SIG-M5 (cell line): ENCODE measurements around the gene DGKI.

Experiments
- DNase-seq: peaks from one replicate; lab custom pipeline; 2025; lab: John Stamatoyannopoulos, UW

The DGKI gene

GRCh38 chr7:137407078-137407477 lies 439.7 kb downstream of the DGKI start:
- no peak for DNase-seq

GRCh38 chr7:137404660-137405317 lies 442.0 kb downstream of the DGKI start:
- no peak for DNase-seq

- DNase-seq = no peak
Measured at GRCh38 chr7:137403353-137403695, 443.4 kb downstream of the DGKI start.

- no peak for DNase-seq
Measured at GRCh38 chr7:137402536-137403352, 444.0 kb downstream of the DGKI start.

- no peak for DNase-seq
Measured at GRCh38 chr7:137399827-137400823, 446.6 kb downstream of the DGKI start.

- DNase-seq = no peak
Measured at GRCh38 chr7:137396051-137396450, 450.7 kb downstream of the DGKI start.

- no peak for DNase-seq
Measured at GRCh38 chr7:137395420-137395819, 451.4 kb downstream of the DGKI start.

- DNase-seq = no peak
Measured at GRCh38 chr7:137393570-137393969, 453.2 kb downstream of the DGKI start.

GRCh38 chr7:137390076-137390475 lies 456.7 kb downstream of the DGKI start:
- no peak for DNase-seq

GRCh38 chr7:137388916-137389315 lies 457.9 kb downstream of the DGKI start:
- DNase-seq = no peak

GRCh38 chr7:137386966-137387365 lies 459.8 kb downstream of the DGKI start:
- DNase-seq = no peak

GRCh38 chr7:137381045-137381444 lies 465.7 kb downstream of the DGKI start:
- no peak for DNase-seq

- DNase-seq = no peak
Measured at GRCh38 chr7:137373507-137373906, 473.3 kb downstream of the DGKI start.

GRCh38 chr7:137371616-137372015 lies 475.2 kb downstream of the DGKI start:
- no peak for DNase-seq

- no peak for DNase-seq
Measured at GRCh38 chr7:137366995-137367394, 479.8 kb downstream of the DGKI start.

GRCh38 chr7:137363683-137364082 lies 483.1 kb downstream of the DGKI start:
- DNase-seq = no peak

GRCh38 chr7:137360087-137360679 lies 486.6 kb downstream of the DGKI start:
- DNase-seq = no peak

GRCh38 chr7:137354961-137355360 lies 491.8 kb downstream of the DGKI start:
- no peak for DNase-seq

GRCh38 chr7:137354396-137354795 lies 492.4 kb downstream of the DGKI start:
- DNase-seq = no peak

- no peak for DNase-seq
Measured at GRCh38 chr7:137351941-137352340, 494.8 kb downstream of the DGKI start.

GRCh38 chr7:137345799-137346449 lies 500.9 kb downstream of the DGKI start:
- no peak for DNase-seq
